VCaP (cell line): ENCODE measurements around the gene SYNJ1.

Experiments
- H3K27ac ChIP-seq: fragments of 450-650 bp; 2 replicates; pipeline ENCODE4 v1.5.1; 2017
- CTCF ChIP-seq: fragments of 450-650 bp; conservative IDR thresholded peaks from 2 replicates; pipeline ENCODE4 v1.5.1; 2017; ENCODE audit warnings: mild to moderate bottlenecking, moderate library complexity

SYNJ1 gene

GRCh38 chr21:32592929-32593502 is 134.8 kb downstream of the SYNJ1 start:
- TF ChIP-seq CTCF, result no peak
- H3K27ac ChIP-seq, result no peak overlapping the region

- H3K27ac ChIP-seq, result no peak overlapping the region
- TF ChIP-seq CTCF, result no peak
Measured at GRCh38 chr21:32590130-32590529, 137.7 kb downstream of the SYNJ1 start.

GRCh38 chr21:32587651-32588050 is 140.2 kb downstream of the SYNJ1 start:
- no peak for TF ChIP-seq CTCF
- no peak overlapping the region for H3K27ac ChIP-seq

GRCh38 chr21:32587120-32587519 is 140.7 kb downstream of the SYNJ1 start:
- no peak for TF ChIP-seq CTCF
- H3K27ac ChIP-seq, result no peak overlapping the region

- TF ChIP-seq CTCF, result no peak
Measured at GRCh38 chr21:32585970-32586369, 141.8 kb downstream of the SYNJ1 start.

GRCh38 chr21:32585042-32585710 is 142.6 kb downstream of the SYNJ1 start, which contains the start of gene TCP10L:
TSS of gene TCP10L (minus strand) at chr21:32585523. CDS start at chr21:32584304, 1,219 bp downstream.
- no peak for TF ChIP-seq CTCF
- no peak within 1 kb of the TSS for H3K27ac ChIP-seq

More at GRCh38 chr21:32585970-32586369, 141.8 kb downstream of the SYNJ1 start:
- H3K27ac ChIP-seq, result no peak overlapping the region

GRCh38 chr21:32584472-32584871 is 143.3 kb downstream of the SYNJ1 start:
- no peak overlapping the region for H3K27ac ChIP-seq
- TF ChIP-seq CTCF, result no peak
